Esophagus squamous epithelium (tissue), 5 donors: ENCODE measurements around the gene REPS2. TPM values are rescaled to one million over a fixed set of nuclear protein-coding genes. Genes with fewer than 3 reads are reported as not detected.
A peak's percentile ranks its signal among the peaks of the same experiment; 100 is the strongest.

Source experiments
- DNase-seq: peaks from one replicate; lab custom pipeline; 2025; lab: John Stamatoyannopoulos, UW
- H3K27ac ChIP-seq, 4 donors: fragments of 200-600 bp; sonication (generic); one replicate each; pipeline ENCODE4 v1.5.1; 2016 to 2019; ENCODE audit warnings: mild to moderate bottlenecking in 1 of 4
- H3K27me3 ChIP-seq, 4 donors: fragments of 200-600 bp; sonication (generic); 1 replicate in 3 of 4; 2 replicates in 1 of 4; pipeline versions ENCODE4 v1.5.1 to v1.6.0; 2017 to 2021; ENCODE audit warnings: antibody characterized with exemption in 1 of 4
- H3K36me3 ChIP-seq, 3 donors: fragments of 200-600 bp; sonication (generic); one replicate each; pipeline ENCODE4 v1.5.1; 2016 to 2019
- H3K4me1 ChIP-seq, 3 donors: fragments of 200-600 bp; sonication (generic); one replicate each; pipeline ENCODE4 v1.5.1; 2017 to 2019
- H3K4me3 ChIP-seq, 4 donors: fragments of 200-600 bp; sonication (generic); 1 replicate in 3 of 4; 2 replicates in 1 of 4; pipeline ENCODE4 v1.5.1; 2016 to 2019; ENCODE audit warnings: mild to moderate bottlenecking in 2 of 4, moderate library complexity in 1 of 4
- H3K9me3 ChIP-seq, 3 donors: fragments of 200-600 bp; sonication (generic); one replicate each; pipeline ENCODE4 v1.5.1; 2016 to 2019
- CTCF ChIP-seq, 6 experiments: fragments of 450-650 bp in 4 of 6; fragments of 200-600 bp in 2 of 6; sonication (generic) in 2 of 6; IDR thresholded peaks; one replicate each; pipeline ENCODE4 v1.5.1; 2016 to 2019; ENCODE audit warnings: antibody characterized with exemption in 6 of 6, mild to moderate bottlenecking in 4 of 6, moderate library complexity in 4 of 6
- POLR2A ChIP-seq, 4 donors: fragments of 450-650 bp; IDR thresholded peaks; one replicate each; pipeline ENCODE4 v1.6.1; 2017; ENCODE audit warnings: antibody characterized with exemption in 4 of 4, mild to moderate bottlenecking in 4 of 4, moderate library complexity in 3 of 4
- WGBS, 2 donors: methylation state at CpG; one replicate each; pipeline ENCODE4 v1.1.5; 2018; 5-methylcytosine and 5-hydroxymethylcytosine counted together
- intact Hi-C: fragments of 100-400 bp; cut with DNase I; formaldehyde crosslinking; loops from one replicate; pipeline ENCODE4 v1.15.0; 2022
- total RNA-seq, 4 donors: library from RNA; depleted of rRNA; stranded (reverse); fragments of >200 nt; gene quantifications; one replicate each; pipeline ENCODE4 v1.1.0, GENCODE V29; 2016
- donor health status: DM: yes; HTN: yes; CAD: no.

Gene REPS2
- total RNA-seq, 4 donors from 2014 or later = 0.97 to 12.8 (median 3.0) TPM

GRCh38 chrX:17104433-17104832 is 158.0 kb downstream of the REPS2 start:
- Histone ChIP-seq H3K36me3 (no peaks in the 10 kb centered on the region), H3K27ac (no peak overlapping the region), H3K4me3 (no peak overlapping the region), H3K27me3 (no peaks in the 10 kb centered on the region), H3K4me1 (no peaks in the 10 kb centered on the region), H3K9me3 (no peaks in the 10 kb centered on the region)
- intact Hi-C loops = no loop called here
- TF ChIP-seq POLR2A (IDR thresholded peaks at IDR 0.05) (no peak), CTCF (IDR thresholded peaks at IDR 0.05) (no peak)
- no peak for DNase-seq
- 70 to 86% methylated on average over 4 of the region's 4 CpGs for WGBS, 2 donors

DNA sequence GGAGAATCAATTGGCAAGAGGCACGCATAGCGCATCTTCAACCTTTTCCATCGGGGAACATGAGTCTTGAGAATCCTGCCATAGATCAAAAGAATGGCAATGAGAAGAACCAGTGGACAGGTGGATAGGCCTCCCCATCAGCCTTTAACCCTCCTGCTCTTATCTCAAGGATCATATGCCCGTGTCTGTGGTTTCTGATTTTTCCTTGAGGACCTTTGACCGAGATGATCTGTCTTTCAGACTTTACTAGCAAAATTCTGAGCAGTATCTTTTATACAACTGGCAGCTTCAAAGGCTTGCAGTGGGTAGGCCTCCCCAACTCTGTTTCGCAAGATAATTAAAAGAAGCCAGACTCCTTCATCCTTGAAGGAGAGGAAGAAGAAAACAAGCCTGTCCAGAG is 174.4 kb downstream of the REPS2 start:
- Histone ChIP-seq H3K36me3 (no peaks in the 10 kb centered on the region), H3K4me1 (no peaks in the 10 kb centered on the region), H3K27me3 (no peaks in the 10 kb centered on the region), H3K4me3 (no peak overlapping the region), H3K27ac (no peak overlapping the region), H3K9me3 (no peaks in the 10 kb centered on the region)
- TF ChIP-seq POLR2A (IDR thresholded peaks at IDR 0.05) (no peak), CTCF (IDR thresholded peaks at IDR 0.05) (no peak)
- no peak for DNase-seq
- intact Hi-C loops = no loop called here
- 73 to 91% methylated on average over 6 of the region's 6 CpGs for WGBS, 2 donors

DNA sequence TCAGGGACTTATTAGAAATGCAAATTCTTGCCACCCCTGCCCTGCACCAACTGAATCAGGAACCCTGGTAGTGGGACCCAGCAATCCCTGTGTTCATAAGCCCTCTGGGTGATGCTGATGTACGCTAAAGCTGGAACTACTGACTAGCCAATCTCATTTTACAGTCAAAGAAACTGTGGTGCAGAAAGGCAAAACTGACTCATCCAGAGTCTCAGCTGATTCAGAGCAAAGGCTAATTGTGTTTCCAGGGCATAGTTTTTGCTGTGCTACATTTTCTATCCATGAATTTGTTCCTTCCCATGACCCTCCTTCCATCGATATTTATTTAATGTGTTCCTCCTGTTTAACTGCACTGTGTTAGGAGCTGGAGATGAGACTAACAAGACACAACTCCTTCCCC is 207.5 kb downstream of the REPS2 start:
- no peaks in the 10 kb centered on the region for H3K9me3 ChIP-seq
- no peaks in the 10 kb centered on the region for H3K27me3 ChIP-seq
- H3K4me3 ChIP-seq = no peak overlapping the region
- no peaks in the 10 kb centered on the region for H3K4me1 ChIP-seq
- no peak overlapping the region for H3K27ac ChIP-seq
- DNase-seq = no peak
- intact Hi-C loops = no loop called here
- no peak for TF ChIP-seq POLR2A (IDR thresholded peaks at IDR 0.05)
- no peak for TF ChIP-seq CTCF (IDR thresholded peaks at IDR 0.05)
- no peaks in the 10 kb centered on the region for H3K36me3 ChIP-seq
- WGBS, 2 donors = 68% methylated on average over 2 of the region's 2 CpGs; no CpG with 5 or more reads in 1 of the 2 donors

DNA sequence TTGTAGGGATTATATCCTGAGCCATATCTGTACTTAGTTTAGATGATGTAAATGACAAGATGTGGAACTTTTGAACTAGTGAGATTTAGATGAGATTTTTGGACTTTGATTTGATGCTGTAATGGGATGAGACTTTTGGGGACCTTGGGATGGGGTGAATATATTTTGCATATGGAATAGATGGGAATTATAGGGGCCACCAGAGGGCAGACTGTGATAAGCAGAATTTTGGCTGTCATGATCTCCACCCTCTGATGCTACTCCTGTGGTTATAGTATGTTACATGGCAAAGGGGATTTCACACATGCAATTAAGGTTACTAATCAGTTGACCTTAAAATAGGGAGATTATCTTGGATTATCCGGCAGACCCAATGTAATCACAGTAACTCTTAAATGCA is 214.5 kb downstream of the REPS2 start:
- DNase-seq = no peak
- H3K36me3 ChIP-seq = no peaks in the 10 kb centered on the region
- H3K27ac ChIP-seq = no peak overlapping the region
- no peaks in the 10 kb centered on the region for H3K27me3 ChIP-seq
- H3K4me1 ChIP-seq = no peaks in the 10 kb centered on the region
- peaks cover 0 to 27% (median 0%) of the 10 kb centered on the region in 3 donors for H3K9me3 ChIP-seq
- H3K4me3 ChIP-seq = no peak overlapping the region
- TF ChIP-seq CTCF (IDR thresholded peaks at IDR 0.05) = peak in 1 of 6 experiments; percentile 14
- no peak for TF ChIP-seq POLR2A (IDR thresholded peaks at IDR 0.05)
- intact Hi-C loops = no loop called here
- WGBS, 2 donors = 80 to 100% methylated on average over 1 of the region's 1 CpG

- Histone ChIP-seq H3K9me3 (peaks cover 0 to 27% (median 0%) of the 10 kb centered on the region in 3 donors), H3K4me3 (no peak overlapping the region), H3K4me1 (no peaks in the 10 kb centered on the region), H3K27ac (no peak overlapping the region), H3K36me3 (no peaks in the 10 kb centered on the region), H3K27me3 (no peaks in the 10 kb centered on the region)
- DNase-seq = no peak
- 0 to 64% methylated on average over 1 of the region's 1 CpG for WGBS, 2 donors
- intact Hi-C loops = no loop called here
- TF ChIP-seq POLR2A (IDR thresholded peaks at IDR 0.05) = no peak
Observed at GRCh38 chrX:17161991-17162390, 215.5 kb downstream of the REPS2 start.

GRCh38 chrX:17164079-17164478 is 217.6 kb downstream of the REPS2 start:
- H3K4me3 ChIP-seq = no peak overlapping the region
- no peak for DNase-seq
- 80 to 88% methylated on average over 1 of the region's 1 CpG for WGBS, 2 donors
- no peaks in the 10 kb centered on the region for H3K36me3 ChIP-seq
- peaks cover 0 to 27% (median 0%) of the 10 kb centered on the region in 3 donors for H3K9me3 ChIP-seq
- H3K27me3 ChIP-seq = no peaks in the 10 kb centered on the region
- TF ChIP-seq POLR2A (IDR thresholded peaks at IDR 0.05) (no peak), CTCF (IDR thresholded peaks at IDR 0.05) (no peak)
- no peaks in the 10 kb centered on the region for H3K4me1 ChIP-seq
- no peak overlapping the region for H3K27ac ChIP-seq
- intact Hi-C loops = no loop called here
